ENCODE data around the gene CSNK2A1. TPM values are rescaled to one million over a fixed set of nuclear protein-coding genes. Genes with fewer than 3 reads are reported as not detected.

CSNK2A1 gene
- total and polyA plus RNA-seq, 2 of the 8 experiments (the other 6 are each of a cell fraction or from before 2014, with no cell fraction given), result 117 to 260 TPM

- Histone ChIP-seq H3K4me3 (ENCODE audit: extremely low read depth in 1 of 4, insufficient read depth in 2 of 4, low read depth in 3 of 4, low read length in 4 of 4) (no peak overlapping the region), H2BK12ac (ENCODE audit: low read depth, low read length) (no peak overlapping the region), H4K5ac (ENCODE audit: insufficient read length, low read depth, low read length) (no peak overlapping the region), H2BK20ac (ENCODE audit: low read length) (no peak overlapping the region), H2BK5ac (ENCODE audit: low read depth, low read length) (no peak overlapping the region), H3K14ac (ENCODE audit: insufficient read length) (no peak overlapping the region), H4K20me1 (replicated peaks in 1 of 2; ENCODE audit: control insufficient read depth in 1 of 2, insufficient read depth in 2 of 2, low read length in 2 of 2) (peaks cover 25% of the 10 kb centered on the region in 2 experiments), H3K27me3 (replicated peaks in 1 of 4; ENCODE audit: control insufficient read depth in 3 of 4, extremely low read depth in 1 of 4, insufficient read depth in 3 of 4, low read length in 3 of 4) (no peaks in the 10 kb centered on the region), H2AK5ac (ENCODE audit: low read depth, low read length) (no peak overlapping the region), H3K79me2 (ENCODE audit: control insufficient read depth in 1 of 2, insufficient read depth in 2 of 2, low read length in 2 of 2) (peaks cover 39 to 95% of the 10 kb centered on the region in 2 experiments), H3K9me3 (ENCODE audit: insufficient read depth in 2 of 2, low read depth in 1 of 2, low read length in 1 of 2) (no peaks in the 10 kb centered on the region), H2BK15ac (ENCODE audit: low read length) (no peak overlapping the region), H3K23ac (ENCODE audit: insufficient read length) (no peak overlapping the region), H3K4me2 (ENCODE audit: insufficient read depth in 1 of 2, low read depth in 2 of 2, low read length in 2 of 2) (no peak overlapping the region), H3K4ac (replicated peaks; ENCODE audit: insufficient read length, low read depth, low read length) (no peak overlapping the region), H3K36me3 (ENCODE audit: control insufficient read depth in 2 of 4, insufficient read depth in 4 of 4, low read length in 3 of 4) (peaks cover 0 to 27% (median 7%) of the 10 kb centered on the region in 4 experiments; a peak in 5 of 8 replicates), H3K4me1 (replicated peaks in 1 of 4; ENCODE audit: control insufficient read depth in 3 of 4, insufficient read depth in 4 of 4, low read length in 3 of 4) (peaks cover 0 to 2% (median 0%) of the 10 kb centered on the region in 4 experiments; a peak in 2 of 7 replicates), H4K8ac (ENCODE audit: extremely low read depth, insufficient read depth, low read length) (no peak overlapping the region), H4K91ac (replicated peaks; ENCODE audit: insufficient read length, low read length) (no peak overlapping the region), H3K18ac (ENCODE audit: extremely low read depth, low read length) (no peak overlapping the region), H3K79me1 (ENCODE audit: low read depth, low read length) (peaks cover 7% of the 10 kb centered on the region), H3K27ac (ENCODE audit: low read depth, low read length) (no peak overlapping the region), H3K23me2 (ENCODE audit: low read depth, low read length) (no peaks in the 10 kb centered on the region), H2BK120ac (replicated peaks; ENCODE audit: low read depth, low read length) (no peak overlapping the region), H2AFZ (ENCODE audit: low read length) (no peak overlapping the region), H3K9ac (replicated peaks in 1 of 4; ENCODE audit: extremely low read depth in 1 of 4, low read depth in 3 of 4, low read length in 3 of 4) (no peak overlapping the region), H3K56ac (replicated peaks; ENCODE audit: insufficient read length, low read depth, low read length) (no peak overlapping the region)
- ChIA-PET POLR2A (ENCODE audit: partially characterized antibody) (interaction anchor here (0.6 to 2.5 kb wide), 3 partner anchors 9 to 21 kb away, joined by 3 to 14 read pairs (median 6); partner anchors contain the start of gene CSNK2A1), CTCF (ENCODE audit: partially characterized antibody) (interaction anchor here (1.4 kb wide), 1 partner anchor 11 kb away, joined by 5 read pairs; no protein-coding TSS in a partner anchor)
- WGBS, 2 experiments (ENCODE audit: extremely low coverage in 1 of 2, insufficient coverage in 1 of 2, insufficient read length in 1 of 2, insufficient replicate concordance in 2 of 2, low coverage in 1 of 2, low lambda C conversion rate in 2 of 2, missing lambda C conversion rate in 1 of 2), result 72% methylated on average over 4 of the region's 4 CpGs; no CpG with 5 or more reads in 1 of the 2 experiments
- DNase-seq (ENCODE audit: low read depth in 1 of 2, low spot score in 2 of 2) (no peak), FAIRE-seq (no peak)
- TF ChIP-seq CREB1 (IDR thresholded peaks at IDR 0.05) (no peak), CHD2 (IDR thresholded peaks at IDR 0.05; ENCODE audit: low read length) (no peak), SP1 (IDR thresholded peaks at IDR 0.05; ENCODE audit: low read depth, low read length) (no peak), MAFK (IDR thresholded peaks at IDR 0.05; ENCODE audit: low read depth, low read length) (no peak), EZH2 (IDR thresholded peaks at IDR 0.05; ENCODE audit: low read depth, low read length, severe bottlenecking) (no peak), JUND (IDR thresholded peaks at IDR 0.05; ENCODE audit: low read length) (no peak), NRF1 (IDR thresholded peaks at IDR 0.05; ENCODE audit: low read depth, low read length) (no peak), BACH1 (IDR thresholded peaks at IDR 0.05; ENCODE audit: low read length) (no peak), RFX5 (IDR thresholded peaks at IDR 0.05; ENCODE audit: borderline replicate concordance, low read depth, low read length) (no peak), TBP (IDR thresholded peaks at IDR 0.05; ENCODE audit: low read depth, low read length) (no peak), NANOG (IDR thresholded peaks at IDR 0.05; ENCODE audit: insufficient read depth, low read depth, low read length, poor library complexity, severe bottlenecking) (no peak), RXRA (IDR thresholded peaks at IDR 0.05; ENCODE audit: insufficient read depth, low read depth, low read length) (no peak), RBBP5 (IDR thresholded peaks at IDR 0.05; ENCODE audit: borderline replicate concordance, low read depth, low read length) (no peak)
Measured at GRCh38 chr20:521860-522259, 21.7 kb downstream of the CSNK2A1 start.

Measured in H1 (cell line).